ENCODE results near the gene BAD. TPM values are rescaled to one million over a fixed set of nuclear protein-coding genes. Genes with fewer than 3 reads are reported as not detected.

BAD gene
- total RNA-seq, 1 experiment from 2014 or later = 19.3 TPM

DNA sequence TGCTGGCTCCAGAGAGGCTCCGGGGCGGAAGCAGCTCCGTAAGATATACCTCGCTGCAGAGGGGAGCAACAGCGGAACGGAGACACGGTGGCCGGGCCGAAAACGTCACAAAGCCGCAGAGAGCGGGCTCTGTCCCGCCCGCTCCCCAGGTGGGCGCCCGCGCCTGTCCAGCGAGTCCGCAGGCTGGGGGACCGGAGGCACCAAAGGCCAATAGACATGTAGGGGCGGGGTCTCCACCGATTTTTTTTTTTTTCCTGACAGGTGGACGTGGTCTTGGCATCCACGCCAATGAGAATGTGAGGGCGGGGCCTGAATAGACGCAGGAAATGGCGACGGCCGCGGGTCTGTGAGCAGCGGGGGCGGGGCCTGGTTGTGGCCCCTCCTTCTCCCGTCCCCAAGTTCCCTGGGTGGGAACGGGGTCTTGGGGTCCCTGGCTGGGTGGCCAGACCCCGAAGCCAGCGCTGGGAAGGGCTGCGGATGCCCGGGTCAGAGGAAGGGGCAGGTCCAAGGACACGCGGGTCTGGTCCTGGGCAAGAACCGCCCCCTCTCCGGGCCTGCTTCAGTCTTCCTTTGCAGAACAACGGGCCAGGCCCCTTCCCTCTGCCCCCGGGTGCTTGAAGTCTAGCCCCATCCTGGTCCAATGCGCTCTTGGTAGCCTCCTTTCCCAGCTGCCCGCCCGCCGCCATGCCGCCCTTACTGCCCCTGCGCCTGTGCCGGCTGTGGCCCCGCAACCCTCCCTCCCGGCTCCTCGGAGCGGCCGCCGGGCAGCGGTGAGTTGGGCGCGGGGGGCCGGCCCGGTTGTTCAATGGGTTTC lies 54.1 kb downstream of the BAD start, which contains the start of gene DNAJC4:
Gene DNAJC4, plus strand, starts transcription at position 378 of the 814 bp plus-strand sequence. Its CDS starts 307 bp downstream, at position 685.
- in situ Hi-C loops (cut with HindIII; ENCODE audit: low pct_unique_long_range_greater_than_20kb, low sequenced_read_pairs) = no loop called here
- peak; percentile 91 for DNase-seq (ENCODE audit: low read depth, low spot score)

DNA sequence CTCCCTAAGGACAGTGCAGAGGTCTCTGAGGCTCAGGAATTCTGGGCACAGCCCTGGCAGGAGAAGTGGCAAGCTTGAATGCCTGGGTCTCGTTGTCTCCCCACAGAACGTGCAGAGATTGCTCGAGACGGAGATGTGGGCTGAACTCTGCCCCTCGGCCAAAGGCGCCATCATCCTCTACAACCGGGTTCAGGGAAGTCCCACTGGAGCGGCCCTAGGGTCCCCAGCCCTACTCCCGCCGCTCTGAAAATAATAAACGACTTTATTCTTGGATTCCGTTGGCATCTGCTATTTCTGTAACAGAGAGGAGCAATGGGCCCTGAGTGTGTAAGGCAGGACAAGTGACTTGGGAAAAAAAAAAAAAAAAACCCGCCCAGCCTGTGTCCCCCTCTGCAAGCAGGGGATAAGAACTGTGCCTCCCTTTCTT lies 54.7 kb downstream of the BAD start:
- in situ Hi-C loops (cut with HindIII; ENCODE audit: low pct_unique_long_range_greater_than_20kb, low sequenced_read_pairs) = no loop called here
- no peak for DNase-seq (ENCODE audit: low read depth, low spot score)

DNA sequence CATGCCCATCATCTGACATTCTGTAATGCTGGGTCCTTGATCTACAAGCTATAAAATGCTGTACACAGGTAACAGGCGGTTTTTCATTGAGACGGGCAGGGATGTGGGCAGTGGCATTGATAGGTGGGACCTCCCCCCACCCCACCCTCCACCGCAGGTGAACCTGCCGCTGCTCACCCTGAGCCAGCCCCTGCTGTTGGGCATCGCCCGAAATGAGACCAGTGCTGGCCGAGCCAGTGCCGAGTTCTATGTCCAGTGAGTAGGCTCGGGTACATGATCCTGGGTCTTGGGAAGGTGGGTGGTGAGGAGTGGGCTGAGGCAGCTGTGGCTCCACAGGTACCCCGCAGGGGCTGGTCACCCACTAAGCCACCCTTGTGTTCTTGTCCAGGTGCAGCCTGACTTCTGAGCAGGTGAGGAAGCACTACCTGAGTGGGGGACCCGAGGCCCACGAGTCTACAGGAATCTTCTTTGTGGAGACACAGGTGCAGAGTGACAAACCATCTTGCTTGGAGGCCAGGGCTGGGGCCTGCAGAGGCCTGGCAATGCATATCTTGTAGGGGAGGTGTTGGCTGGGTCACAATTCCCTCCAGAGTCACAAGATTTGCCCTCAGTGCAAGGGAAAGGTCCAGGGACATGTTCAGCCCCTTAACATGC lies 55.2 kb downstream of the BAD start:
- DNase-seq (ENCODE audit: low read depth, low spot score) = no peak
- in situ Hi-C loops (cut with HindIII; ENCODE audit: low pct_unique_long_range_greater_than_20kb, low sequenced_read_pairs) = no loop called here

DNA sequence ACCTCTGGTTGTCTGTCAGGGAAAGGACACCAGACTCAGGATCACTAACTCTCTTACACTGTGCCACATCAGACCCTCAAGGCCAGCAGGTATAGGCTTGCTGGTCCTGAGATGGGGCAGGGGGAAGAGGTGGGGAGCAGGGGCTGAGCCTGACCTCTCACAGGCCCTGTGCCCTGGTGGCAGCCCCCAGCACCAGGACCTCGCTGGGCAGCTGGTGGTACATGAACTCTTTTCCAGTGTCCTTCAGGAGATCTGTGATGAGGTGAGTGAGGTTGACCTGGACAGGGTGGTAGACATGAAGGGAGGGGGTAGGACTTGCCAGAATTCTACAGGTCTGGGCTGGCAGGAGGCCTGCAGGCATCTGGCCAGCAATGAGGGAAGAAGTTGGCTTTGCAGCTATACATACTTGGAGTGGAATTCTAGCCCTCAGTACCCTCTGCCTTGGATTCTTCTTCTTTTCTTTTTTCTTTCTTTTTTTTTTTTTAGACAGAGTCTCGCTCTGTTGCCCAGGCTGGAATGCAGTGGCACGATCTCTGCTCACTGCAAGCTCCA lies 57.0 kb downstream of the BAD start:
- in situ Hi-C loops (cut with HindIII; ENCODE audit: low pct_unique_long_range_greater_than_20kb, low sequenced_read_pairs) = no loop called here
- no peak for DNase-seq (ENCODE audit: low read depth, low spot score)

DNA sequence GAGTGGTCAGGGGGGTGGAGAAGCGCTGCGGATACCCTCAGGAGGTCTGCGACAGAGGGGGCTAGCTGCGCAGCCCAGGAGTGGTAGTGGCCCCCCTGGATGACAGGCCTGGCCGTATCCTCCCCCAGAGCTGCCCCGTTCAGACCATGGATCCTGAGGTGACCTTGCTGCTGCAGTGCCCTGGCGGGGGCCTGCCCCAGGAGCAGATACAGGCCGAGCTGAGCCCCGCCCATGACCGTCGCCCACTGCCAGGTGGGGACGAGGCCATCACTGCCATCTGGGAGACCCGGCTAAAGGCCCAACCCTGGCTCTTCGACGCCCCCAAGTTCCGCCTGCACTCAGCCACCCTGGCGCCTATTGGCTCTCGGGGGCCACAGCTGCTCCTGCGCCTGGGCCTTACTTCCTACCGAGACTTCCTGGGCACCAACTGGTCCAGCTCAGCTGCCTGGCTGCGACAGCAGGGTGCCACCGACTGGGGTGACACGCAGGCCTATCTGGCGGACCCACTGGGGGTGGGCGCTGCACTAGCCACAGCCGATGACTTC lies 57.9 kb downstream of the BAD start:
- in situ Hi-C loops (cut with HindIII; ENCODE audit: low pct_unique_long_range_greater_than_20kb, low sequenced_read_pairs) = no loop called here
- no peak for DNase-seq (ENCODE audit: low read depth, low spot score)

DNA sequence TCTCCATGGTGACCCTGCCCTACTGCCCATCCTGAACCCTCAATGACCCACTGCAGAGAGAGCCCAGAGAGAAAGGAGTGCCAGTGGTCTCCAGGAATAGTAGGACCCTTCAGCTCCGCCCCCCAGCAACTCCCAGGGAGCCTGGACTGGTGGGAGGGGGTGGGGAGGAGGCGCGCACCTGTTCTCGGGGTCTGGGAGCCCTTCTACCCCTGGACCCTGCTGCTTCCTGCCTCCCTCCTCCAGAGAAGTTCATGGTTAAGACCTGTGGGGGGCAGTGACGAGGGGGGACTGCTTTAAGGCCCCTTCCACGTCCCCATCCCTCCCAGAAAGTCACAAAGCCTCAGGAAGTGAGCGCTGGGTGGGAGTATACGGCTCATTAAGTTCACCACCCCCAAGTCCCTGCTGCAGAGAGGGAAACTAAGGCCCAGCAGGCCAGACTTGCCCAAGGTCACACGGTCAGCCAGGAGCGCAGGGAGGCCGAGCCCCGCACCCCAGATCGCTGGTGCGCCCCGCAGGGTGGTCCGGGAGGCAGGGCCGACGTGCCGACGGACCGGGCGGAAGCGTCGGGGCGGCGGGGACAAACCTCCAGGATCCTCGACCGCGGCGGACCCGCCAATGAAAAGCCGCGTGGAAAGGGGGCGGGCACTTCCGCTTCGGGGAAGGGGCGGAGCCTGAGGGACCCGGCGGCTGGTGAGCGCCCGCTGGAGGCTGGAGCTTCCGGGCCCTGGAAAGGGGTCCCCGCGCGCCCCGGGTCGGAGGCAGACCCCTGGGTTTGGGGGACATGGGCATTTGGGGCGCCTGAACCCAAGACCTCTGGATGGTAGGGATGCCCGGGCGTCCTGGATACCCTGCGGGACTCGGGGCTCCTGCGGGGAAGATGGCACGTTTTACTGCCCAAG lies 58.6 kb downstream of the BAD start, which contains the start of the genes NUDT22 and TRPT1:
Gene NUDT22, plus strand, starts transcription at position 667 of the 899 bp plus-strand sequence. CDS start 379 bp downstream, outside the sequence.
Gene TRPT1, minus strand, starts transcription at position 579 of the 899 bp plus-strand sequence. Its CDS starts 326 bp downstream, at position 253.
- in situ Hi-C loops (cut with HindIII; ENCODE audit: low pct_unique_long_range_greater_than_20kb, low sequenced_read_pairs) = no loop called here
- peak; percentile 77 for DNase-seq (ENCODE audit: low read depth, low spot score)

DNA sequence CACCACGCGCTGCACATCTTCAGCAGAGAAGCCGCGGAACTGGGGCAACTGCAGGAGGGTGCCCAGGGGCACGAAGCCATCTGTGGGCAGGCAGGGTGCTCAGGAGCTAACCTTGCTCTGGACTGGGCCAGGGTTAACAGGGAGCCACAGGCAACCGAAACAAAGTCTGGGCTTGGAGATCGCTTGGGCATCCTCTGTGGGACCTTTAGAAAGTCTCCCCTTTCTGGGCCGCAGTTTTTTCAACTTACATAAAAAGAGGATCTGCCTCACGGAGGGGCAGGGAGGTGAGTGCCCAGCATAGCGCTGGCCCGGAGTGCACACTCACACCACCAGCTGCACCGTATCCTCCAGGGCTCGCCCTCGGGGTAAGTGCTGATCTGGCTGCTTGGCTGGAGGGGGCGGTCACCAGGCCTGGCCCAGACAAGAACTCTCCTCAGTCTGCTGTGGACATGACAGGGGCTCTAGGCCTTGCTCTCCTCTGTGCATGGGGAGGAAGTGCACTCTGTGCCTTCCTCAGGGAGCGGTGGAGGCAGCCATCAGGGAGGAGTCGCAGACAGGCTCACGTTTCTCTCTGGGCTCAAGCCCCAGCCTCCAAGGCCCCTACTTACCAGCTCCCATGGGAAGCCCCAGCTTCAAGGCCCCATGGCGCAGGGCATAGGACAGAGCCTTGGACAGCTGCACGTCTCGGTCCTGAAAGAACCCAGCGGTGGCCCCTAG lies 59.4 kb downstream of the BAD start:
- in situ Hi-C loops (cut with HindIII; ENCODE audit: low pct_unique_long_range_greater_than_20kb, low sequenced_read_pairs) = no loop called here
- DNase-seq (ENCODE audit: low read depth, low spot score) = no peak

DNA sequence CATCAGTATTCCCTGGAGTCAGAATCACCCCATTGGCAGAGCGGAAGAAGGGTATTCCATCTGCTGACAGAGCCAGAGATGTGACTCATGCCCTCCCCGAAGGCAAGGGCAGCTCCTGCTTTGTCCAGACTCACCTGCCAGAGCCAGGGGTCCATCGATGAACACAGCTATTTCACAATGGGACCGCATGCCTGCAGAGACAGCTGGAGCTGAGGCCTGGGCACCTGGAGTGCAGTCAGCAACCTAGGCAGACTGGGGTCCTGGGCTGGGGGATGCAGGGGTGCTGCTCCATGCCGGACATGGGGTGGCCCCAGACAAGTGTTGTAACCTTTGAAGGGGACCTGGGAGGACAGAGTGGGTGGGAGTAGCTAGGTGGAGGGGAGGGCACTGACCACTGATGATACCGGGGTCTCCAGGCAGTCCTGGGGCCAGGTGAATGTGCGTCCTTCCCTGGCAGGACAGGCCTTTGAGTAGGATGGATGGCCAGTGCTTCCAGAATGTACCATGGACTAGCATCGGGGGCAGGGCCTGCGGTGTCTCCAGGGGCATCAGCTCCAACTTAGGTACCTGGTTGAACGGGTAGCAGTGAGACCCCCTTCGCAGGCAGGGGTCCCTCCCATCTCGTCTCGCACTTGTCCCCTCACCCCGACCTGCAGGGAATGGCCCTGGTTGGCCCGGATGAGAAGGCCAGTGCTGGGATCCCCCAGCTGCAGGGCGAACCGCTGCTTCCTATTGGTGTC lies 60.1 kb downstream of the BAD start:
- no peak for DNase-seq (ENCODE audit: low read depth, low spot score)
- in situ Hi-C loops (cut with HindIII; ENCODE audit: low pct_unique_long_range_greater_than_20kb, low sequenced_read_pairs) = no loop called here

DNA sequence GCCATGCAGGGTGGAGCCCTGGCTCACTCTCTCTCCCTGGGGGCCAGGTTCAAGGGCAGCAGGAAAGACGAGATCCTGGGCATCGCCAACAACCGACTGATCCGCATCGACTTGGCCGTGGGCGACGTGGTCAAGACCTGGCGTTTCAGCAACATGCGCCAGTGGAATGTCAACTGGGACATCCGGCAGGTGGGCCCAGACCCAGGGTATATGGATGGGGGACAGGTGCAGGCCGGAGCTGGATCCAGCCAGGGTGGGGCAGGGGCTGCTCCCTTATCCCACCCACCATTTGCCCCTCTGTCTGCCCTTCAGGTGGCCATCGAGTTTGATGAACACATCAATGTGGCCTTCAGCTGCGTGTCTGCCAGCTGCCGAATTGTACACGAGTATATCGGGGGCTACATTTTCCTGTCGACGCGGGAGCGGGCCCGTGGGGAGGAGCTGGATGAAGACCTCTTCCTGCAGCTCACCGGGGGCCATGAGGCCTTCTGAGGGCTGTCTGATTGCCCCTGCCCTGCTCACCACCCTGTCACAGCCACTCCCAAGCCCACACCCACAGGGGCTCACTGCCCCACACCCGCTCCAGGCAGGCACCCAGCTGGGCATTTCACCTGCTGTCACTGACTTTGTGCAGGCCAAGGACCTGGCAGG lies 61.3 kb downstream of the BAD start:
- DNase-seq (ENCODE audit: low read depth, low spot score) = no peak
- in situ Hi-C loops (cut with HindIII; ENCODE audit: low pct_unique_long_range_greater_than_20kb, low sequenced_read_pairs) = no loop called here

DNA sequence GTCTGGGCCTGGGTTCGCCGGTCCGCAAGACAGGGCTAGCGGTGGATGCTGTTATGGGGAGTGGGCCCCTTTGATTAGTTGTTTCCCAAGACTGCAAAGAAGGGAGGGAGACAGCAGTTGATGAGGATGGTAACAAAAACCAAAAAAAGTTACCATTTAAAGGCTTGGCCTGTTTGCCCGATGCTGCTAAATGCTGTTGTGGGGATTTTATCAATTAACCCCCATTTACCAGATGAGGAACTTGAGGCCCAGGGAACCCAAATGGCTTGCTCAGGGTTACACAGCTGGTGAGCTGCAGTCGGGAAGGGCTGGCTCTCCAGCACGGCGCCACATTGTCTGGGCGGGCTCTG lies 61.8 kb downstream of the BAD start:
- in situ Hi-C loops (cut with HindIII; ENCODE audit: low pct_unique_long_range_greater_than_20kb, low sequenced_read_pairs) = no loop called here
- no peak for DNase-seq (ENCODE audit: low read depth, low spot score)

DNA sequence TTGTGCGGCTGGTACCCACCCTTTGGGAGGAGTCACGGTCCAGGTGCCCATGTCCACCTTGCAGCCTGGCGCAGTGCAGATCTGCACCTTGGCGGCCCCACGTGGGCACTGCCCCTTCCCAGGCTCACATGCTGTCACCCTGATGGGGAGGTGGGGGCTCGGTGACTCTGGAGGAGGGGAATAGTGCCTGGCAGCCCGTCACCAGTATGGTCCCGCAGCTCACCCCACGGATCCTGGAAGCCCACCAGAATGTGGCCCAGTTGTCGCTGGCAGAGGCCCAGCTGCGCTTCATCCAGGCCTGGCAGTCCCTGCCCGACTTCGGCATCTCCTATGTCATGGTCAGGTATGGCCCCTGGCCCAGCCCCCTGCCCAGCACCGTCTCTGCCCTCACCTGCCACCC lies 63.7 kb downstream of the BAD start:
- in situ Hi-C loops (cut with HindIII; ENCODE audit: low pct_unique_long_range_greater_than_20kb, low sequenced_read_pairs) = no loop called here
- DNase-seq (ENCODE audit: low read depth, low spot score) = no peak

DNA sequence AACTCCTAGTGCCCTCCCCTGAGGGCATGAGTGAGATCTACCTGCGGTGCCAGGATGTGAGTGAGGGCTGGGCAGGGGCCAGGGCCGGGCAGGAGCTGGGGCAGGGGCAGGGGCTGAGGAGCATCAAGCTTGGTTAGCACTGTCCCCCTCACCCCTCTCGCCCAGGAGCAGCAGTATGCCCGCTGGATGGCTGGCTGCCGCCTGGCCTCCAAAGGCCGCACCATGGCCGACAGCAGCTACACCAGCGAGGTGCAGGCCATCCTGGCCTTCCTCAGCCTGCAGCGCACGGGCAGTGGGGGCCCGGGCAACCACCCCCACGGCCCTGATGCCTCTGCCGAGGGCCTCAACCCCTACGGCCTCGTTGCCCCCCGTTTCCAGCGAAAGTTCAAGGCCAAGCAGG lies 64.2 kb downstream of the BAD start:
- no peak for DNase-seq (ENCODE audit: low read depth, low spot score)
- in situ Hi-C loops (cut with HindIII; ENCODE audit: low pct_unique_long_range_greater_than_20kb, low sequenced_read_pairs) = no loop called here

Measured in SK-MEL-5 (cell line).